Mammary epithelial cell (primary cell): Measurements from ENCODE around the gene RAPGEF2.

ENCODE experiments used
- EZH2 ChIP-seq: IDR thresholded peaks from 2 replicates; pipeline ENCODE4 v1.6.1; 2012; ENCODE audit warnings: low read length, inconsistent platforms, borderline replicate concordance
- TF ChIP-seq, protein P1 (sequence below), 2 donors: IDR thresholded peaks in 1 of 2; conservative IDR thresholded peaks in 1 of 2; 2 replicates each; pipeline ENCODE4 v1.5.1; 2011 to 2012; ENCODE audit warnings: inconsistent platforms in 2 of 2, low read length in 2 of 2, mild to moderate bottlenecking in 2 of 2, control low read depth in 1 of 2, low read depth in 1 of 2; ENCODE audit not compliant: insufficient read depth in 1 of 2; ENCODE audit errors: extremely low read depth in 1 of 2

- TF ChIP-seq, protein P1, sequence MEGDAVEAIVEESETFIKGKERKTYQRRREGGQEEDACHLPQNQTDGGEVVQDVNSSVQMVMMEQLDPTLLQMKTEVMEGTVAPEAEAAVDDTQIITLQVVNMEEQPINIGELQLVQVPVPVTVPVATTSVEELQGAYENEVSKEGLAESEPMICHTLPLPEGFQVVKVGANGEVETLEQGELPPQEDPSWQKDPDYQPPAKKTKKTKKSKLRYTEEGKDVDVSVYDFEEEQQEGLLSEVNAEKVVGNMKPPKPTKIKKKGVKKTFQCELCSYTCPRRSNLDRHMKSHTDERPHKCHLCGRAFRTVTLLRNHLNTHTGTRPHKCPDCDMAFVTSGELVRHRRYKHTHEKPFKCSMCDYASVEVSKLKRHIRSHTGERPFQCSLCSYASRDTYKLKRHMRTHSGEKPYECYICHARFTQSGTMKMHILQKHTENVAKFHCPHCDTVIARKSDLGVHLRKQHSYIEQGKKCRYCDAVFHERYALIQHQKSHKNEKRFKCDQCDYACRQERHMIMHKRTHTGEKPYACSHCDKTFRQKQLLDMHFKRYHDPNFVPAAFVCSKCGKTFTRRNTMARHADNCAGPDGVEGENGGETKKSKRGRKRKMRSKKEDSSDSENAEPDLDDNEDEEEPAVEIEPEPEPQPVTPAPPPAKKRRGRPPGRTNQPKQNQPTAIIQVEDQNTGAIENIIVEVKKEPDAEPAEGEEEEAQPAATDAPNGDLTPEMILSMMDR (conservative IDR thresholded peaks at IDR 0.05 in 1 of 2, IDR thresholded peaks at IDR 0.05 in 1 of 2; ENCODE audit: extremely low read depth in 1 of 2, insufficient read depth in 1 of 2, low read depth in 1 of 2, low read length in 2 of 2) = no peak
- TF ChIP-seq EZH2 = no peak
Measured at GRCh38 chr4:159398236-159398638, 295.4 kb downstream of the RAPGEF2 start.
